ENCODE data around the gene MED12L.

MED12L gene

DNA sequence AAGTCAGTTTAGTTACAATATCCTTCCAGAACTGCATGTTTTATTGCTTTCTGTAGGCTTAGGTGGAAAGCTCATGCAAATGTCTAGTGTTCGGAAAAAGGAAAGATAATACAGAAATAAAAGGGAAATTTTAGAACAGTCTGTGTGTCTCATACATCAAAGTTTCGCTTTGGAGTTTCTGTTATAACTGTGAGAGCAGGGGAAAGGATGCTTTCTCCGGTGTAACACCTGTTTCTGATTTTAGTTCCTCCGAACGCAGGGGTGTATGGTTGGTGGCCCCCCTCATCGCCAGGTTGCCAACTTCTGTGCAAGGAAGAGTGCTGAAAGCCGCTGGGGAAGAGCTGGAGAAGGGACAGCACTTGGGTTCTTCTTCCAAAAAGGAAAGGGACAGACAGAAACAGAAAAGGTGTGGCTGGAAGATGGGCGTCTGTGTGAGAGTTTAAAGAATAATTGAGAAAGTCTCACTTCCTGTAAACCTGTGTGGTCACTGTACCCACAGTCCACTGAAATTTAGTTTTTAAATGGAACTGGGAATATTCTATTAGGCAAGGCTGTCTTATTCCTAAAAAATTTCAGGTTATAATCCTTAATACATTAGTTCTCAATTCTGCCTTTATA is 292.4 kb downstream of the MED12L start:
- Histone ChIP-seq H2AFZ (ENCODE audit: low read depth) (no peak overlapping the region), H3K36me3 (ENCODE audit: insufficient read depth) (no peaks in the 10 kb centered on the region), H3K9ac (no peak overlapping the region), H3K4me1 (ENCODE audit: low read depth, poor library complexity, severe bottlenecking) (no peaks in the 10 kb centered on the region), H4K20me1 (ENCODE audit: insufficient read depth) (no peaks in the 10 kb centered on the region), H3K27me3 (ENCODE audit: insufficient read depth, low read depth) (no peaks in the 10 kb centered on the region), H3K27ac (no peak overlapping the region), H3K4me3 (IDR thresholded peaks at IDR 0.05; ENCODE audit: insufficient read depth, low read depth, low read length) (no peak overlapping the region), H3K4me2 (no peak overlapping the region), H3K79me2 (ENCODE audit: insufficient read depth, low read depth) (no peaks in the 10 kb centered on the region)
- TF ChIP-seq, protein P1, sequence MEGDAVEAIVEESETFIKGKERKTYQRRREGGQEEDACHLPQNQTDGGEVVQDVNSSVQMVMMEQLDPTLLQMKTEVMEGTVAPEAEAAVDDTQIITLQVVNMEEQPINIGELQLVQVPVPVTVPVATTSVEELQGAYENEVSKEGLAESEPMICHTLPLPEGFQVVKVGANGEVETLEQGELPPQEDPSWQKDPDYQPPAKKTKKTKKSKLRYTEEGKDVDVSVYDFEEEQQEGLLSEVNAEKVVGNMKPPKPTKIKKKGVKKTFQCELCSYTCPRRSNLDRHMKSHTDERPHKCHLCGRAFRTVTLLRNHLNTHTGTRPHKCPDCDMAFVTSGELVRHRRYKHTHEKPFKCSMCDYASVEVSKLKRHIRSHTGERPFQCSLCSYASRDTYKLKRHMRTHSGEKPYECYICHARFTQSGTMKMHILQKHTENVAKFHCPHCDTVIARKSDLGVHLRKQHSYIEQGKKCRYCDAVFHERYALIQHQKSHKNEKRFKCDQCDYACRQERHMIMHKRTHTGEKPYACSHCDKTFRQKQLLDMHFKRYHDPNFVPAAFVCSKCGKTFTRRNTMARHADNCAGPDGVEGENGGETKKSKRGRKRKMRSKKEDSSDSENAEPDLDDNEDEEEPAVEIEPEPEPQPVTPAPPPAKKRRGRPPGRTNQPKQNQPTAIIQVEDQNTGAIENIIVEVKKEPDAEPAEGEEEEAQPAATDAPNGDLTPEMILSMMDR (conservative IDR thresholded peaks at IDR 0.05; ENCODE audit: low read depth, low read length), result no peak

DNA sequence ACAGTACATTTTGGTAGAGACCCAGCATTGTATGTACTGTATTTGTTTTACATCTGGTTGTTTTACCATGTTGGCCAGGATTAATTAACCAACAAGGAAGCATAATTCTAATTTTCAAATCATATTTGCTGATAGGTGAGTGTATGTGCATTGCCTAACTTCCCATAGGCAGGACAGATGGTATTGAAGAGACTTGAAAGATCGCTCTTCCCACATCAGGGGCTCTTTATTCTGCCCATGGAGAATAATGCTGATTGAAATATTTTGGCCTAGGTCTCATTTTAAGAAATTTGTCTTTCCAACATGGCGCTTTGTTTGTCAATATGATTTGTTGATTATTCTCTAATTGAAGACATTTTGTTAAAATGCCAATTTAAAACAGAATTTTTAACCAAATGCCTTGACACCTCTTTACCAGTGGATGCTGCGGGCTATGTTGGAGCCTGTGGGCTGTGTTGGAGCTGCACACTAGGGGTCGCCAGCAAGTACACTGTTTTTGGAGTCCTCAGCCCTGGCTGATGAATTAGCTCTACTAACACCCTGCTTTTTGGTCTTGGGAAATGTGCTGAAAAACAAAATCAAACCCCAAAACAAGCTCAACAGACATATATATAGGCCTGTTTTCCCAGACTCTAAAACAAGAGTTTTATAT is 293.7 kb downstream of the MED12L start:
- no peak overlapping the region for H3K4me2 ChIP-seq
- H4K20me1 ChIP-seq (ENCODE audit: insufficient read depth), result no peaks in the 10 kb centered on the region
- H3K27ac ChIP-seq, result no peak overlapping the region
- H3K27me3 ChIP-seq (ENCODE audit: insufficient read depth, low read depth), result no peaks in the 10 kb centered on the region
- no peak overlapping the region for H3K4me3 ChIP-seq (IDR thresholded peaks at IDR 0.05; ENCODE audit: insufficient read depth, low read depth, low read length)
- no peaks in the 10 kb centered on the region for H3K36me3 ChIP-seq (ENCODE audit: insufficient read depth)
- H2AFZ ChIP-seq (ENCODE audit: low read depth), result no peak overlapping the region
- no peak overlapping the region for H3K9ac ChIP-seq
- no peaks in the 10 kb centered on the region for H3K4me1 ChIP-seq (ENCODE audit: low read depth, poor library complexity, severe bottlenecking)
- H3K79me2 ChIP-seq (ENCODE audit: insufficient read depth, low read depth), result no peaks in the 10 kb centered on the region
- TF ChIP-seq, protein P1 (conservative IDR thresholded peaks at IDR 0.05; ENCODE audit: low read depth, low read length), result peak; percentile 49; the same call in 1 of the 2 replicates

DNA sequence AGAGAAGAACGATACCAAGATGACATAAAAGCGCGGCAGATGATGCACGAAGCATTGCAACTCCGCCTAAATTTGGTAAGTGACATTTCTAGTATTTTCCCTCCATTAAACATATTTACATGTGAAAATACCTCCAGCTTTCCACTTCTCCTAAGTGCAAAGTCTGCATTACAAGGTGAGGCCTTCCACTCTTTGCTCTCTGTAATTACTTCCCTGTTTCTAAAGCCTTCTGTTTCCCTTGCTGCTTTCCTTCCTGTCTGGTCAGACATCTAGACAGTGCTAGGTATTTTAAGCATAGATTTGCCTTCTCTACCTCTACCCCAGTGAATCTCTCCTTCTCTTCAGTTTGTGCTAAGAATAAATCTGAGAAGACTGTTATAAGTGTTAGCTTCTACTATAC is 297.2 kb downstream of the MED12L start:
- H2AFZ ChIP-seq (ENCODE audit: low read depth), result no peak overlapping the region
- no peak overlapping the region for H3K4me2 ChIP-seq
- H3K9ac ChIP-seq, result no peak overlapping the region
- TF ChIP-seq, protein P1 (conservative IDR thresholded peaks at IDR 0.05; ENCODE audit: low read depth, low read length), result no peak
- H3K79me2 ChIP-seq (ENCODE audit: insufficient read depth, low read depth), result no peaks in the 10 kb centered on the region
- H3K27ac ChIP-seq, result no peak overlapping the region
- H3K27me3 ChIP-seq (ENCODE audit: insufficient read depth, low read depth), result no peaks in the 10 kb centered on the region
- H4K20me1 ChIP-seq (ENCODE audit: insufficient read depth), result no peaks in the 10 kb centered on the region
- no peaks in the 10 kb centered on the region for H3K4me1 ChIP-seq (ENCODE audit: low read depth, poor library complexity, severe bottlenecking)
- no peaks in the 10 kb centered on the region for H3K36me3 ChIP-seq (ENCODE audit: insufficient read depth)
- no peak overlapping the region for H3K4me3 ChIP-seq (IDR thresholded peaks at IDR 0.05; ENCODE audit: insufficient read depth, low read depth, low read length)

DNA sequence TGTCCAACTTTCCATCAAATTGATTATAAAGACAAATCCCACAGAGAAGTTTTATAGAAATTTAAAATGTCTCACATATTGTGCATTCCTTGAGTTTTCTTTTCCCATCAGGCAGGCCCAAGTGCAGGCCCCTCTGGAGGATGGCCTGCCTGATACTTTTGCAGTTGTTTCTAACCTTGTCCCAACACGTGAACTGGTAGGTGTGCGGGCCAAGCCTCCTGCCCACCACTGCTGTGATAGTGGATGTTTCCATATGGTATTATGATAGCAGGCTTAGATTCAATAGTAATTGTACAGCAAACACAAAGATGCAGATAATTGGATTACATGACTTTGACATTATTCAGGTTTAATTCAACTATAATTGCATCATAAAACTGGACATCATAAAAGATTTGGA is 297.6 kb downstream of the MED12L start:
- no peak overlapping the region for H3K9ac ChIP-seq
- no peaks in the 10 kb centered on the region for H3K27me3 ChIP-seq (ENCODE audit: insufficient read depth, low read depth)
- H3K4me2 ChIP-seq, result no peak overlapping the region
- H3K27ac ChIP-seq, result no peak overlapping the region
- TF ChIP-seq, protein P1 (conservative IDR thresholded peaks at IDR 0.05; ENCODE audit: low read depth, low read length), result no peak
- no peak overlapping the region for H3K4me3 ChIP-seq (IDR thresholded peaks at IDR 0.05; ENCODE audit: insufficient read depth, low read depth, low read length)
- H2AFZ ChIP-seq (ENCODE audit: low read depth), result no peak overlapping the region
- no peaks in the 10 kb centered on the region for H4K20me1 ChIP-seq (ENCODE audit: insufficient read depth)
- no peaks in the 10 kb centered on the region for H3K79me2 ChIP-seq (ENCODE audit: insufficient read depth, low read depth)
- H3K36me3 ChIP-seq (ENCODE audit: insufficient read depth), result no peaks in the 10 kb centered on the region
- H3K4me1 ChIP-seq (ENCODE audit: low read depth, poor library complexity, severe bottlenecking), result no peaks in the 10 kb centered on the region
